HFFc6 (cell line): ENCODE results near the gene SNX1. TPM values are rescaled to one million over a fixed set of nuclear protein-coding genes. Genes with fewer than 3 reads are reported as not detected.
A peak's percentile ranks its signal among the peaks of the same experiment; 100 is the strongest.
"Not testable (repeated sequence)": the region's sequence is repeated elsewhere in the genome, so short reads cannot be mapped to it uniquely, and the experiment has no call there.

ENCODE experiments used
- DNase-seq: peaks from one replicate; pipeline ENCODE4 v3.0.0-alpha.2; 2018
- H3K27ac Mint-ChIP-seq: 2 replicates; pipeline ENCODE4 v1.8.0; 2020; ENCODE audit warnings: mild to moderate bottlenecking, mixed read lengths
- H3K27me3 Mint-ChIP-seq: 2 replicates; pipeline ENCODE4 v1.8.0; 2021; ENCODE audit warnings: mild to moderate bottlenecking, moderate library complexity, mixed read lengths; ENCODE audit not compliant: insufficient read depth
- H3K36me3 Mint-ChIP-seq: 2 replicates; pipeline ENCODE4 v1.8.0; 2021; ENCODE audit warnings: low read depth, mixed read lengths
- H3K4me1 Mint-ChIP-seq: 2 replicates; pipeline ENCODE4 v1.8.0; 2020; ENCODE audit warnings: low read depth, mixed read lengths
- H3K4me3 Mint-ChIP-seq: 2 replicates; pipeline ENCODE4 v1.8.0; 2020; ENCODE audit warnings: mild to moderate bottlenecking, moderate library complexity, mixed read lengths
- H3K9me3 Mint-ChIP-seq: 2 replicates; pipeline ENCODE4 v1.8.0; 2020; ENCODE audit warnings: mild to moderate bottlenecking, mixed read lengths
- total RNA-seq, 6 experiments: library from RNA; stranded (reverse); fragmentation: NEBNext Ultra II Directional; extraction: Animal tissue kit (Norgen Biotek cat#: 25700); gene quantifications; 2 replicates in 1 of 6; 3 replicates in 5 of 6; pipeline ENCODE4 v1.2.3, GENCODE V29; 2021
- TF ChIP-seq, protein P1 (sequence below): fragments of 200-600 bp; sonication (generic); IDR thresholded peaks from 2 replicates; pipeline ENCODE4 v1.5.0; 2021; ENCODE audit warnings: antibody characterized with exemption, mild to moderate bottlenecking

SNX1 gene
- total RNA-seq, 6 experiments from 2014 or later: 87.4 to 102 (median 96.1) TPM

DNA sequence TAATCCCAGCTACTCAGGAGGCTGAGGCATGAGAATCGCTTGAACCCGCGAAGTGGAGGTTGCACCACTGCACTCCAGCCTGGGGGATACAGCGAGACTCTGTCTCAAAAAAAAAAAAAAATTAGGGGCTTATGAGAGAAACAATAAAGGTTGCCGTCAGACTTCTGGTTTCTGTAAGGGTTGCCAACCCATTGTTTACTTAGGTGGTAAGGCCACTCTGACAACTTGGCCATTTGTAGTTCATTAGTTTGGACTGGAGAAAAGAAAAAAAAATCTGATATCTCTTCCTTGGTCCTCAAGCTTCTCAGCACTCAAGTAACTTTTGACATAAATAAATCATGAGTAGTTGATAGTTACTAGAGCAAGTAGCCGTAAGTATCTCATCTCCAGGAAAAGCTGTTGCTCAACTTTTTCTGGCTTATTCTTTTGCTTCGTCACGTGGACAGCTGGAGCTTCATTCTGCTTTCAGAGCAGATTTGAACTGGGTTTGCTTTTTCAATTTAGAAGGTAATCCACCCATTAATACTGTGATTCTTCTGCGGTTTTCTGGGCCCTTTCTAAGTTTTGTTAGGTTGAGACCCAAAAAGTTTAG lies 9.4 kb downstream of the SNX1 start:
- no peak for DNase-seq

DNA sequence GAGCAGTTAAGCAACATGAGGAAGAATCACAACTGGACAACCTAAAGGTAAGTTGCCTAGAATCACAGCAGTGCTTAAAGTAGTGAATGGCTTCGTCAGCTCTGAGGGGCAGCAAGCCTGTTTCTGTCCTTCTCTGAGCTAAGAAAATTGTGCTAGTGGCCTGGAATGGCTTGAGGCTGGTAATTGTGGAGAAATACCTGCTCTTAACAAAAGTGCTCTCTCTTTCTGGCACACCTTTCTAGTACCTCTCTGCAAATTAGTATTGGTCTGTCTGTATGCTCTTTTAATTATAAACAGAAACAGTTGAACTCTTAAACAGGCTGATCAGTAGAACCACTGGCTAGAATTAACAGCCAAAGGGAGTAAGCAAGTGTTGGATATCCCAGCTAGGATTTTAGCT lies 11.6 kb downstream of the SNX1 start:
- peaks cover 2% of the 10 kb centered on the region for H3K27me3 Mint-ChIP-seq
- peaks cover 19% of the 10 kb centered on the region for H3K4me1 Mint-ChIP-seq
- no peak overlapping the region for H3K27ac Mint-ChIP-seq
- TF ChIP-seq, protein P1, sequence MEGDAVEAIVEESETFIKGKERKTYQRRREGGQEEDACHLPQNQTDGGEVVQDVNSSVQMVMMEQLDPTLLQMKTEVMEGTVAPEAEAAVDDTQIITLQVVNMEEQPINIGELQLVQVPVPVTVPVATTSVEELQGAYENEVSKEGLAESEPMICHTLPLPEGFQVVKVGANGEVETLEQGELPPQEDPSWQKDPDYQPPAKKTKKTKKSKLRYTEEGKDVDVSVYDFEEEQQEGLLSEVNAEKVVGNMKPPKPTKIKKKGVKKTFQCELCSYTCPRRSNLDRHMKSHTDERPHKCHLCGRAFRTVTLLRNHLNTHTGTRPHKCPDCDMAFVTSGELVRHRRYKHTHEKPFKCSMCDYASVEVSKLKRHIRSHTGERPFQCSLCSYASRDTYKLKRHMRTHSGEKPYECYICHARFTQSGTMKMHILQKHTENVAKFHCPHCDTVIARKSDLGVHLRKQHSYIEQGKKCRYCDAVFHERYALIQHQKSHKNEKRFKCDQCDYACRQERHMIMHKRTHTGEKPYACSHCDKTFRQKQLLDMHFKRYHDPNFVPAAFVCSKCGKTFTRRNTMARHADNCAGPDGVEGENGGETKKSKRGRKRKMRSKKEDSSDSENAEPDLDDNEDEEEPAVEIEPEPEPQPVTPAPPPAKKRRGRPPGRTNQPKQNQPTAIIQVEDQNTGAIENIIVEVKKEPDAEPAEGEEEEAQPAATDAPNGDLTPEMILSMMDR: no peak
- H3K9me3 Mint-ChIP-seq: no peaks in the 10 kb centered on the region
- no peak for DNase-seq
- H3K4me3 Mint-ChIP-seq: no peak overlapping the region
- peaks cover 5% of the 10 kb centered on the region for H3K36me3 Mint-ChIP-seq

More for the DNA sequence above, 9.4 kb downstream of the SNX1 start:
- Mint-ChIP-seq H3K36me3 (peaks cover 6% of the 10 kb centered on the region), H3K27me3 (no peaks in the 10 kb centered on the region), H3K4me3 (no peak overlapping the region), H3K9me3 (no peaks in the 10 kb centered on the region), H3K4me1 (no peaks in the 10 kb centered on the region; the same call in 1 of the 2 replicates), H3K27ac (no peak overlapping the region)
- TF ChIP-seq, protein P1: no peak

DNA sequence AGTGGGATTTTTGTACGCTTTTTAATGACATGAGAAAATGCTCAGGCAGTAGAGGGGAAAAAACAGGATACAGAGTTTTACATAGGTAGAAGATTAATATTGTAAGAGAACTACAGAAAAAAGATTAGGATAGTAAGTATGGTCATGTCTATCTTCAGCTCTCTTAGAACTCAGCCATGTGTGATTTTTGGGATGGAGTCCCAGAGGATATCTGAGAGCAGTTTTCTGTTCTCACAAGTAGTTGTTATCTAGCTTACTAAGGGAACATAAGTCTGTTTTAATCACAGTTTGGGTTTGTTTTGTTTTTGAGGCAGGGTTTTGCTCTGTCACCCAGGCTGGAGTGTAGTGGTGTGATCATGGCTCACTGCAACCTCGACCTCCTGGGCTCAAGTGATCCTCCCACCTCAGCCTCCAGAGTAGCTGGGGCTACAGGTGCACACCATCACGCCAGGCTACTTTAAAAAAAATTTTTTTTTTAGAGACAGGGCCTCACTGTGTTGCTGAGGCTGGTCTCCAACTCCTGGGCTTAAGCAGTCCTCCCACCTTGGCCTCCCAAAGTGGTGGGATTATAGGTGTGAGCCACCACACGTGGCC lies 14.4 kb downstream of the SNX1 start:
- H3K9me3 Mint-ChIP-seq, H3K27ac Mint-ChIP-seq, DNase-seq, H3K4me3 Mint-ChIP-seq, H3K27me3 Mint-ChIP-seq, H3K36me3 Mint-ChIP-seq: not testable (repeated sequence)
- H3K4me1 Mint-ChIP-seq: peaks cover 28% of the 10 kb centered on the region

DNA sequence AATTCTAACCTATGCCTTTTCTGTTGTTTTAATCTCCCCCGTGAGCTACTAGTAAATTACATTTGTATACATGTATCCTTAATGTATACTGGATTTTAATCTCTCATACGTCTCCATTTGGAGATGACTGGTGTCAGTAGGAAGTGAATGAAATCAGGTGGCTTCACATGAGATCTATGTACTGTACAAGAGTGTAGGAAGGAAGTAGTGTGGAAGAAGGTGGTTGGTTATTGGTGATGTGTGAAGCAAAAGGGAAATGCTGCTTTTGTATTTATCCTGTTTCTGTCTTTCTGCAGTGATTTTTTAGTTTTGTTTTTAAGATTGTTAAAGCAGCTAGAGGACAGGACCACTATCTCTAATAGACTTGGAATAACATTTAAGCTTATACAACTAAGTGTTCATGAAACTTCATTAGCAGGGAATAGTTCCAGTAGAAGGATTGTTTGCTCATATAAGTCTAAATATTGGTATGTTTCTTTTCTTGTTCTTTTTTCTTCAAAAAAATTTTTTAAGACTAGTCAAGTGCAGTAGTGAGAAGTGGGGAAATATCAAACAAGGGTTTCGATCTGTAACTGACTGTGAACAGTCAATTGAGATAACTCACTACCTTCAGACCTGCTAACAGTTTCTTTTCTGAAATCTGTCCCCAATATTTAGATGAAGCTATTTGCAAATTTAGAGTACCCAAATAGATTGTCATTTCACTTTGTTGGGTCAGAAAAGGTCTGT lies 15.3 kb downstream of the SNX1 start:
- H3K4me1 Mint-ChIP-seq: peaks cover 28% of the 10 kb centered on the region
- DNase-seq: no peak
- peaks cover 10% of the 10 kb centered on the region; the same call in 1 of the 2 replicates for H3K36me3 Mint-ChIP-seq
- peaks cover 2% of the 10 kb centered on the region for H3K27me3 Mint-ChIP-seq
- TF ChIP-seq, protein P1: no peak
- no peak overlapping the region for H3K4me3 Mint-ChIP-seq
- no peaks in the 10 kb centered on the region for H3K9me3 Mint-ChIP-seq
- H3K27ac Mint-ChIP-seq: peak overlapping the region; percentile 22; the same call in 1 of the 2 replicates

DNA sequence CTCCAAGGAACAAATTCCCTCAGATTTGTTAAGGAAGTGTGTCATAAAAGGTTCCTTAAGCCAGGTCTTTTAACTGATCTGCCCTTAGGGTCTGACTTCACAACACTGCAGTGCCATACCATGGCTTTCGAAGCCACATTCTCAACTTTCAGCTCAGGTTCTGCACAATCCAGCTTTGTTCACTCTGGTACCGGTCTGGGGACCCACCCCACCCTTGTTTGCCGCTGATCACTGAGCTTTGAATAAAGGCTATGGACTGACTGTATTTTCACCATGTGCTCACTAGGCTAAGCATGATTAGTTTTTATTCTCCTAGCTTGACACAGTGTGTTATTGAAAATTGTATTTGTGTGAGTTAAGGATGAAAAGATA lies 15.9 kb downstream of the SNX1 start:
- TF ChIP-seq, protein P1: no peak
- Mint-ChIP-seq H3K4me3 (no peak overlapping the region), H3K27ac (no peak overlapping the region), H3K9me3 (no peaks in the 10 kb centered on the region), H3K4me1 (peaks cover 28% of the 10 kb centered on the region), H3K27me3 (peaks cover 2% of the 10 kb centered on the region), H3K36me3 (peaks cover 11% of the 10 kb centered on the region; the same call in 1 of the 2 replicates)
- DNase-seq: no peak
